Transverse colon (tissue), 3 donors: Measurements from ENCODE around the gene TMEM44.

Experiments used
- EP300 ChIP-seq: sonication (generic); formaldehyde crosslinking; IDR thresholded peaks from one replicate; pipeline ENCODE4 v1.6.1; 2017; ENCODE audit warnings: antibody characterized with exemption, low read depth
- POLR2A ChIP-seq: fragments of 450-650 bp; IDR thresholded peaks from one replicate; pipeline ENCODE4 v1.6.1; 2016; ENCODE audit warnings: antibody characterized with exemption, mild to moderate bottlenecking, moderate library complexity
- TF ChIP-seq, protein P1 (sequence below), 5 experiments: fragments of 200-600 bp in 3 of 5; fragments of 450-650 bp in 2 of 5; sonication (generic) in 3 of 5; IDR thresholded peaks; 1 replicate in 2 of 5; 2 replicates in 3 of 5; pipeline ENCODE4 v1.5.1; 2016 to 2017; ENCODE audit warnings: antibody characterized with exemption in 5 of 5, inconsistent platforms in 3 of 5, mild to moderate bottlenecking in 2 of 5, moderate library complexity in 1 of 5

DNA sequence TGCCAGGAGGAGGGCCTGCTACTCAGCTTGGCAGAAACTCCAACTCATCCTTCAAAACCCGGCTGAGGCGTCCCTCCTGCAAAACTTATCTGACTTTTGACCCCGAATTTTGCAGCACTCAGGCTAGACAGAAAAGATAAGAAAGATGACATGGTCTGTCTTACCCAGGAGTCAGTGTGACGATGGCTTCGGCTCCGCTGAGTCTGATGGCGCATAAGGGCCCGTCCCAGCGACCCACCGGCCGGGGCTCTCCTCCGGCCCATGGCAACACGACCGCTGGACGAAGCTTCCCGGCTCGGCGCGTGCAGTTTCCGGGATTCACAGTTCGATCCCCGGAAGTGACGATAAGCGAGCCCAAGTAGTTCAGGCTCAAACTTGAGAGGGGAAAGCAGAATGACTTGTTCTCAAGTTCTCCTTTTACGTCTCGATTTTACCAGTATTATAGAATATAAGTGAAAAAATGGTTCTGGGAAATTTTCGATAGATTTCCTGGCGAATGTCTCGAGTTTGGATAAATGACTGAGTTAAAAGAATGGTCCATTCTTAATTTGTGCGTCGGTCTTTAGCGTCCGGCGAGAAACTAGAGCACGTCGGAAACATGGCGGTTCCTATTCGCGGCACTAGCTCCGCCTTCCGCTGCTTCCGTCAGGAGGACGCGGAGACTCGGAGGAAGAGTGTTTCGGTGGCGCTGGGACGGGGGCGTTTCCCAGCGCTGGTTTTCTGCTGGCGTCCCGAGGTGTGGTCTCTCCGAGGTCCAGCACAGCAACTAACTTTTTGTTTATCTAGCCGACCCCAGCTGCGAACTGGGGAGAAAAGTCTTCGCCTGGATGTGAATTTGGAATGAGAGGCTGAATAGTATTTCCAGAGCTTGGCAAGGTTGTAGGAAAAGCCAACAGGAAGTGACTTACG, 38.9 kb upstream of the TMEM44 start, which contains the start of gene LSG1:
- TF ChIP-seq, protein P1, sequence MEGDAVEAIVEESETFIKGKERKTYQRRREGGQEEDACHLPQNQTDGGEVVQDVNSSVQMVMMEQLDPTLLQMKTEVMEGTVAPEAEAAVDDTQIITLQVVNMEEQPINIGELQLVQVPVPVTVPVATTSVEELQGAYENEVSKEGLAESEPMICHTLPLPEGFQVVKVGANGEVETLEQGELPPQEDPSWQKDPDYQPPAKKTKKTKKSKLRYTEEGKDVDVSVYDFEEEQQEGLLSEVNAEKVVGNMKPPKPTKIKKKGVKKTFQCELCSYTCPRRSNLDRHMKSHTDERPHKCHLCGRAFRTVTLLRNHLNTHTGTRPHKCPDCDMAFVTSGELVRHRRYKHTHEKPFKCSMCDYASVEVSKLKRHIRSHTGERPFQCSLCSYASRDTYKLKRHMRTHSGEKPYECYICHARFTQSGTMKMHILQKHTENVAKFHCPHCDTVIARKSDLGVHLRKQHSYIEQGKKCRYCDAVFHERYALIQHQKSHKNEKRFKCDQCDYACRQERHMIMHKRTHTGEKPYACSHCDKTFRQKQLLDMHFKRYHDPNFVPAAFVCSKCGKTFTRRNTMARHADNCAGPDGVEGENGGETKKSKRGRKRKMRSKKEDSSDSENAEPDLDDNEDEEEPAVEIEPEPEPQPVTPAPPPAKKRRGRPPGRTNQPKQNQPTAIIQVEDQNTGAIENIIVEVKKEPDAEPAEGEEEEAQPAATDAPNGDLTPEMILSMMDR (IDR thresholded peaks at IDR 0.05): no peak
- TF ChIP-seq POLR2A: peak; percentile 51
- no peak for TF ChIP-seq EP300
